Activated effector memory CD4-positive, alpha-beta T cell treated with Interleukin-2 at 50 U/mL for 16 hours (primary cell): ENCODE data around the gene TTC33.
"Not testable (repeated sequence)": the region's sequence is repeated elsewhere in the genome, so short reads cannot be mapped to it uniquely, and the experiment has no call there.

Experiments used
- DNase-seq: peaks from one replicate; pipeline ENCODE4 v3.0.0-alpha.2; 2020

TTC33 gene

DNA sequence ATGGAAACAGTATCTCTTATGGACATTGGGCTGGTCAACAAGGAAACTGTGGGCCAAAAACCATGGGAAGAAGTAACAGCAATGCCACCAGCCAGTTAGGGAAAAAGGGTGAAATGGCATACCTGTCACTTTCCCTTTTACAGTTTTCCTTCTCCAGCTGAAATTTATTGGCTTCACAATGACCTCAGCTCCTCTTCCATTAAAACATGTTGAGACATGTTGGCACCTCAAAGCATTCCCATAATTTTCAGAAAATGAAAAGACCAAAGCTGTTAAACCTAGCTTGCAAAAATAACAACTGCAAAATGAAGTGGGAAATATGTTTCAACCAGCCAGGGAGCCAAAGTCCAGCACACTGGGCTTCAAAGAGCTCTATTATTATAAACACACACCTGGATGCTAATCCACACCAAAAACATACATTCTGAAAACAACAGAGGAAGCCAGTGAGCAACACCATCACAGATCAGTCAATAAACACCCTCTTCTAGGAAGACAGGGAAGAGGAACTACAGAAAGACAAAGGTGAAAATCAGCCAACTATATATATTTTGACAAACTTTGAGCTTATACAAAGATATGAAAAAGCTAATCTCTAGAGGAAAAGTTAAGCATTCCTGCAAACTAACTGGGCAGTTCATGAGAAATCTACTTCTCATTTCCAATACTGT, 154.4 kb downstream of the TTC33 start:
- no peak for DNase-seq

GRCh38 chr5:40600383-40600782, 155.4 kb downstream of the TTC33 start:
- DNase-seq = no peak

- DNase-seq = no peak
Measured at GRCh38 chr5:40599676-40600075, 156.1 kb downstream of the TTC33 start.

- DNase-seq = no peak
Measured at GRCh38 chr5:40594811-40595210, 160.9 kb downstream of the TTC33 start.

DNA sequence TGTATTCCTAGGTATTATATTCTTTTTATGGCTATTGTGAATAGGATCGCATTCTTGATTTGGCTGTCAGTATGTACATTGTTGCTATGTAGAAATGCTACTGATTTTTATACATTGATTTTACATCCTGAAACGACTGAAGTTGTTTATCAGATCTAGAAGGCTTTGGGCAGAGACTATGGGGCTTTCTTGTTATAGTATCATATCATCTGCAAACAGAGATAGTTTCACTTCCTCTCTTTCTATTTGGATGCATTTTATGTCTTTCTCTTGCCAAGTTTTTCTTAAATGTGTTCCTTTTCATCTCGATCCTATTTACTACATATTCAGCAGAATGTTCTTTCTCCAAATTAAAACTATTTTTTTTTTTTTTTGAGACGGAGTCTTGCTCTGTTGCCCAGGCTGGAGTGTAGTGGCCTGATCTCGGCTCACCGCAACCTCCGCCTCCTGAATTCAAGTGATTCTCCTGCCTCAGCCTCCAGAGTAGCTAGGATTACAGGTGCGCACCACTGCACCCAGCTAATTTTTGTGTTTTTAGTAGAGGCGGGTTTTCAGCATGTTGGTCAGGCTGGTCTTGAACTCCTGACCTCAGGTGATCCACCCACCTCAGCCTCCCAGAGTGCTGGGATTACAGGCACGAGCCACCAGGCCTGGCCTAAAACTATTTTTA, 163.9 kb downstream of the TTC33 start:
- not testable (repeated sequence) for DNase-seq

DNA sequence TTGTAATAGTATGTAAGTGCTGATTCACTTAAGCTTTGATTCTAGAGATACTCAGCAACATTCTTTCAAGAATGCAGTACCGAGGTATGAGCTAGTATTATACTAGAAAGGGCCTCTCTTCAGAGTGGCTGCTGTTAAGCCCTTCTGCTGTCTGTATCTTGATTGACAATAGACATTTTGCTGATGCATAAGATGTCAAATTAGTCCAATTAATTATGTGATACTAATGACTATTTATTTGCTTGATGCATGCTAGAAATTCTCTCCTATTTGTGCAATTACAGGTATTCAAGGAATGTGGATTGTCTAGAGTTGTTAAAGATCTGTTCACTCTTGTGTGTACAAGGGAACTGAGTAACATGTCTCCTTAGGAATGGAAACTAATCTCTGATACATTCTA, 168.4 kb downstream of the TTC33 start:
- no peak for DNase-seq

GRCh38 chr5:40585537-40586267, 170.1 kb downstream of the TTC33 start:
- DNase-seq = no peak

DNA sequence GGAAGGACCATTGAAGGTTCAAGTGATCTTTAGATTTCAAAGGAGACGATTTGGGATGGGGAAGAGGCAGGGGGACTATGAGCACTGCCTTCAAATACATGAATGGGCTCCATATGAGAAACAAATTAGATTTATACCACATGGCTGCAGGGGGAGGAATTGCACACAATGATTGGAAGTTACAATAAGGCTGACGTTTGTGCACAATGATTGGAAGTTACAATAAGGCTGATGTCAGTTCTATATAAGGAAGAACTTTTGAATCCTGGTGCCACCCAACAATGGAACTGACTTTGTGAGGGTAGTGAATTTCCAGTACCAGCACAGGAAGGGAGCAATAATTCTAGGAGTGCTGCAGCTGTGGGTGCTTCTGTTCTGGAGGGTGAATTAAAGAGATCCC, 171.7 kb downstream of the TTC33 start:
- DNase-seq = no peak

DNA sequence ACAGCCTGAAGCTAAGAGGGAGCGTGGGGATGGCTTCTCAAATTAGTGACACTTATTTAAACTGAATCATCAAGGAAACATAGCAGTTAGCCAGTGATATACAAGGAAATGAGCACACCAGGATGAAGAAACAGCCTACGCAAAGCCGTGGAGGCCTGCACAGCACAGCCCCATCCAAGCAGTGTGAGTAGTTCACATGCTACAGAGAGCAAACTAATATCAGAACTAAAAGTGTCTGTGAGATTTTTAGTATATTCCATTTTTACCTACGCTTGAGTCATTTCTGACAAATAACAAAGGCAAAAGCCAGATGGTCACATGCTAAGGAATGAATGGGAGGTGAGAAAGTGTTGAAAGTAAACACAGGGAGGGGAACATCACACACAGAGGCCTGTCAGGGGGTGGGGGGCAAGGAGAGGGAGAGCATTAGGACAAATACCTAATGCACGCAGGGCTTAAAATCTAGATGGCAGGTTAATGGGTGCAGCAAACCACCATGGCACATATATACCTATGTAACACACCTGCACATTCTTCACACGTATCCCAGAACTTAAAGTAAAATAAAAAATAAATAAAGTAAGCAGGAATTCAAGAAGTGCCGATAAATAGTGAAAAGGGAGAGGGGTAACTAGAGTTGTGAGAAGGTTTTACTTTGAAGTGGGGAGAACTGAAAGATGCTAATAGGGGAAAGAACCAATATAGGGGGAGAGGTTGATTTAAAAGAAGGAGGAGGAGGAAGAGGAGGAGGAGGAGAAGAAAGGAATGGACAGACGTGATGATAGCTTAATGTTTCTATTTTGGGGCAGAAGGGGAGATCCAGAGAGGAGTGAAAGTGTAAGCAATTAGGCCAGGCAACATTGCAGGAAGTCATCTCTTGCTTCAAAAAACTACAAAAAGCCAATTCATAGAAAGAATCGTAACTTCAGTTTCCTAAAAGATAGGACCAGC, 177.0 kb downstream of the TTC33 start:
- no peak for DNase-seq

DNA sequence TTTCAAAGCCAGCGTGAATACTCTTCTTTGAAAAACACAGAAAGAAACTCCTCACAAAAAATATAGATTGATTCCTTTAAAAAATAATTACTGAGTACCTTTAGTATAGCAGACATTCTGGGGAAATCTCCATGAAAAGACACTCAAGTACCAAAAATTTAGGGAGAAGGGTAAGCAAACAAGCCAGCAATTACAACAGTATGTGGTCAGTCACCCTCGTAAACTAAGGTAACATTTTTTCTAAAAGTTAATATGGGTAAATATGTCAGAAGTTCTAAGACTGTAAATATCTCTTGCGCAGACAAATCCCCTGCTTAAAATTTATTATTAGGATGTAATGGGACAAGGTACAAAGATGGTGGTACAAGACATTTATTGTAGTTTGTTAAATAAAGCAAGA, 178.0 kb downstream of the TTC33 start:
- DNase-seq = no peak

- DNase-seq = no peak
Measured at GRCh38 chr5:40575921-40576320, 179.8 kb downstream of the TTC33 start.

GRCh38 chr5:40575411-40575810, 180.3 kb downstream of the TTC33 start:
- no peak for DNase-seq

GRCh38 chr5:40572937-40573336, 182.8 kb downstream of the TTC33 start:
- DNase-seq = no peak

- no peak for DNase-seq
Measured at GRCh38 chr5:40572391-40572790, 183.4 kb downstream of the TTC33 start.

DNA sequence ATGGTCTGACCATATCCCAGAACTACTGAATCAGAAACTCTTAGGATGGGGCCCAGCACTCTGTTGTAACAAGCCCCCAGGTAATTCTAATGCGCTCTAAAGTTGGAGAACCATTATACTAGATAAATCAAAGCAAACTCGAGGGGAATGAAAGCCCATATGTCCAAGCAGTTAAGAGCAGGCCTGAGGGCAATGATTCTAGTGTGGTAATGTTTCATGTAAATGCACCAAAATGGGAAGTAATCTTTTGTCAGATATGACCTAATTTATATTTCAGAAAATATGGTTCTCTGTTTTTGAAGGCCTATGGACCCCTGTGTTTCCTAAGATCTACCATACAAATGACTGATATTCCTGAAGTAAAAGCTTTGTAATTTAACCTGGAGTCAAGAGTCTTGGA, 184.0 kb downstream of the TTC33 start:
- DNase-seq = no peak

GRCh38 chr5:40570408-40571129, 185.2 kb downstream of the TTC33 start:
- no peak for DNase-seq

- DNase-seq = no peak
Measured at GRCh38 chr5:40569546-40570270, 186.1 kb downstream of the TTC33 start.

DNA sequence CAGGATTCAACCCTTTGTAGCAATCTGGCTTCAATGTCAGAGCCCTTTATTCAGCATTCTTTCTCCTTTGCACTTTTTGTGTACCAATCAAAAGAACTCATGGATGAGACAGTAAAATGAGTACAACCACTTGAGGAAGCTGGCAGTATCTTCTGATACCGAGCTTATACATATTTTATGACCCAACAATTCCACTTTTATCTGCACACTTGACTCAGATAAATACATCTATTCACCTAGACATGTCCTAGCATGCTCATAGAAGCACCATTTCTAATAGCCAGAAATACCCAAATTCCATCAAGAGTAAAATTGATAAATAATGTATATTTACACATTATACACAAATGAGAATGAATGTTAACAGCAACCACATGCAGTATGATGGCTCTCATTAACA, 187.2 kb downstream of the TTC33 start:
- DNase-seq = no peak

DNA sequence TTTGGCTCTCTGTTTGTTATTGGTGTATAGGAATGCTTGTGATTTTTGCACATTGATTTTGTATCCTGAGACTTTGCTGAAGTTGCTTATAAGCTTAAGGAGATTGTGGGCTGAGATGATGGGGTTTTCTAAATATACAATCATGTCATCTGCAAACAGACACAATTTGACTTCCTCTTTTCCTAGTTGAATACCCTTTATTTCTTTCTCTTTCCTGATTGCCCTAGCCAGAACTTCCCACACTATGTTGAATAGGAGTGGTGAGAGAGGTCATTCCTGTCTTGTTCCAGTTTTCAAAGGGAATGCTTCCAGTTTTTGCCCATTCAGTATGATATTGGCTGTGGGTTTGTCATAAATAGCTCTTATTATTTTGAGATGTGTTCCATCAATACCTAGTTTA, 192.6 kb downstream of the TTC33 start:
- DNase-seq = not testable (repeated sequence)

DNA sequence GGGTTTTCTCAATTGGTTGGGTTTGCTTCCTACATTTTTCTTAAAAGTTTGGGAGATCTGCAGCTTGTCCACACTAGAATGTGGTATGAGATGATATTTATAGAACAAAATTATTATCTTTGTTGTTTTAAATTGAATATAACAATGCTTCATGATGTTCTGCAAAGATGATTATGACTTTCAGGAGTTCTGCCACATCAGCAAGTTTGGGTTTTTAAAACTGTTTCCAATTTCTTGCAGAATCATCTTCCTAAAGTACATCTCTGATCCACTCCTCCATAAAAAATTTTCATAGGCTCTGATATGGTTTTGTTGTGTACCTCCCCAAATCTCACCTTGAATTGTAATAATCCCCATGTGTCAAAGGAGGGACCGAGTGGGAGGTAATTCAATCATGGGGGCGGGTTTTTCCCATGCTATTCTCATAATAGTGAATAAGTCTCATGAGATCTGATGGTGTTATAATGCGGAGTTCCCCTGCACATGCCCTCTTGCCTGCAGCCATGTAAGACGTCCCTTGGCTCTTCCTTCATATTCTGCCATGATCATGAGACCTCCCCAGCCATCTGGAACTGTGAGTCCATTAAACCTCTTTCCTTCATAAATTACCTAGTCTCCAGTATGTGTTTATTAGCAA, 195.2 kb downstream of the TTC33 start:
- no peak for DNase-seq

DNA sequence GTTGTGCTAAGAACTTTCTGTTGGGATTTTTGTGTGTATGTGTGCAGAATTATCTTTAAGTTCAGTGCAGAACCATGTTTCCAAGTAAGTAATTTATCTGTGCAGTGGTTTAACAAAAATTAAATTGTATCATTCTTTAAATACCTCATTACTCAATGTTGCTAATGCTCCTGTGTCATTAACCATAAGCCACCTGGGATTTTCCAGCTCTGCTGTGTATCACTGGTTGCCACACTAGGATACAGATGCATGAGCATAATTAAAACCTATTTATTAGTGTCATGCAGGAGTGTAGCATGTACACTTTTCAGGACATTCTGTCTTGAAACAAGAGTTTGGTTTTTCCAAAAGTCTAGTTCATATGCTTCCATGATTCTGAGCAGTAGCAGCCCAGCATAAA, 196.5 kb downstream of the TTC33 start:
- DNase-seq = no peak
